GM12801 (cell line): ENCODE data around the gene CYP8B1.

Experiments used
- CTCF ChIP-seq: IDR thresholded peaks from one replicate; pipeline ENCODE4 v1.5.1; 2011; ENCODE audit warnings: control low read depth; ENCODE audit not compliant: insufficient read length; ENCODE audit errors: extremely low read depth

Gene CYP8B1

GRCh38 chr3:42873221-42873982 lies 2.3 kb downstream of the CYP8B1 start:
- TF ChIP-seq CTCF: no peak

GRCh38 chr3:42872718-42873117 lies 3.0 kb downstream of the CYP8B1 start:
- TF ChIP-seq CTCF: no peak

DNA sequence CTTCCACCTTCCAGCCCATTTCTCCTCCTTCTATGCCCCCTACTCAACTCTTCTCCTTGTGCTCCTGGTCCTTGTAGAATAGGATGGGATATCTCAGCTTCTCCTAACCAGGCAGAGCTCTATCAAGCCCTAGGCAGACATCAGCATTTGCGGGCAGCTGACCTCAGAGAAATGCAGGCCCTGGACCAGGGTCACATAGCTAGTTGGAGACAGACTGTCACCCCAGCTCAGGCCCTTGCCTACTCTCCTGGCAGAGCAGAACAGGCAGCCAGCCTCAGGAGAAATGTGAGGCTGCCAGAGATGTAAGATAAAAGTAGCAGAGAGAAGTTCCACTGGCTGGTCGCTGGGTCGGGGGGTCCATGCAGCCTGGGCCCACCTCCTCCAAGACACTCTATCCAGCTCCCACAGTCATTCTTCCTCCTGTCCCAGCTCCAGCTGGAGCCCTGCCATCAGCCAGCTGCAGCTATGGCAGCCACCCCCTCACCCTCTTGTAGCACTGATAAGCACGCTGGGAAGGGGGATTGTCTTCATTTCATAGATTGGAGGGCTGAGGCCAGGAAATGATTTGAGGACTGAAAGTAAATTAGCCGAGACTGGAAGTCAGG lies 4.0 kb downstream of the CYP8B1 start:
- no peak for TF ChIP-seq CTCF

- TF ChIP-seq CTCF: no peak
These were observed 6.8 kb downstream of the CYP8B1 start for GRCh38 chr3:42868841-42869240.

GRCh38 chr3:42867138-42867537 lies 8.5 kb downstream of the CYP8B1 start:
- no peak for TF ChIP-seq CTCF

DNA sequence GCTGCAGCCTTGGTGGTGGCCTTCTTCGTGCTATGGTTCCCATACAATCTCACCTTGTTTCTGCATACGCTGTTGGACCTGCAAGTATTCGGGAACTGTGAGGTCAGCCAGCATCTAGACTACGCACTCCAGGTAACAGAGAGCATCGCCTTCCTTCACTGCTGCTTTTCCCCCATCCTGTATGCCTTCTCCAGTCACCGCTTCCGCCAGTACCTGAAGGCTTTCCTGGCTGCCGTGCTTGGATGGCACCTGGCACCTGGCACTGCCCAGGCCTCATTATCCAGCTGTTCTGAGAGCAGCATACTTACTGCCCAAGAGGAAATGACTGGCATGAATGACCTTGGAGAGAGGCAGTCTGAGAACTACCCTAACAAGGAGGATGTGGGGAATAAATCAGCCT lies 10.4 kb downstream of the CYP8B1 start:
- TF ChIP-seq CTCF: no peak

DNA sequence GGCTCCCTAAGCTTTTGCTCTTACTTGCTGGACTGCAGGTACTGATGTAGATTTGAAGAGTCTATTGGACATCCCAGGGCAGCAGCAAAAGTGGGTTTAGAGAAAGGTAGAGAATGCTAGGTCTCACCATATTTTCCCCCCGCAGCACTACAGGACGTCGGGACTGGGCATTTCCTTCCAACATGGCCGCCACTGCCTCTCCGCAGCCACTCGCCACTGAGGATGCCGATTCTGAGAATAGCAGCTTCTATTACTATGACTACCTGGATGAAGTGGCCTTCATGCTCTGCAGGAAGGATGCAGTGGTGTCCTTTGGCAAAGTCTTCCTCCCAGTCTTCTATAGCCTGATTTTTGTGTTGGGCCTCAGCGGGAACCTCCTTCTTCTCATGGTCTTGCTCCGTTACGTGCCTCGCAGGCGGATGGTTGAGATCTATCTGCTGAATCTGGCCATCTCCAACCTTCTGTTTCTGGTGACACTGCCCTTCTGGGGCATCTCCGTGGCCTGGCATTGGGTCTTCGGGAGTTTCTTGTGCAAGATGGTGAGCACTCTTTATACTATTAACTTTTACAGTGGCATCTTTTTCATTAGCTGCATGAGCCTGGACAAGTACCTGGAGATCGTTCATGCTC lies 11.2 kb downstream of the CYP8B1 start:
- TF ChIP-seq CTCF: no peak
